H1 (cell line): ENCODE results near the gene TRIM67. TPM values are rescaled to one million over a fixed set of nuclear protein-coding genes. Genes with fewer than 3 reads are reported as not detected.

Experiments used
- CTCF ChIA-PET: fragments of 300-600 bp; sonication (Branson Sonifier 250); formaldehyde crosslinking; loops from one replicate; lab custom pipeline; 2021; ENCODE audit not compliant: partially characterized antibody; lab: Charles Lee
- POLR2A ChIA-PET: fragments of 300-600 bp; sonication (Branson Sonifier 250); formaldehyde crosslinking; loops from one replicate; lab custom pipeline; 2021; ENCODE audit warnings: inconsistent platforms; ENCODE audit not compliant: partially characterized antibody; lab: Charles Lee
- DNase-seq, 2 experiments: peaks; one replicate each; pipeline versions ENCODE4 v3.0.0 to v3.0.0-alpha.2; 2010 to 2022; ENCODE audit warnings: low spot score in 2 of 2, low read depth in 1 of 2, mixed read lengths in 1 of 2
- FAIRE-seq: peaks from 2 replicates; lab custom pipeline; 2011; peaks lifted over from hg19 to GRCh38; lab: Jason Lieb, UNC
- H2AFZ ChIP-seq: 2 replicates; pipeline ENCODE4 v1.8.1; 2012; ENCODE audit warnings: low read length, inconsistent platforms
- H2AK5ac ChIP-seq: 2 replicates; pipeline ENCODE4 v1.6.1; 2013; ENCODE audit warnings: low read depth, low read length
- H2BK120ac ChIP-seq: replicated peaks from 2 replicates; pipeline ENCODE3; 2013; ENCODE audit warnings: low read depth, low read length, inconsistent platforms
- H2BK12ac ChIP-seq: 2 replicates; pipeline ENCODE4 v1.6.1; 2013; ENCODE audit warnings: low read depth, low read length
- H2BK15ac ChIP-seq: 2 replicates; pipeline ENCODE4 v1.6.1; 2013; ENCODE audit warnings: low read length
- H2BK20ac ChIP-seq: 2 replicates; pipeline ENCODE4 v1.6.1; 2013; ENCODE audit warnings: low read length
- H2BK5ac ChIP-seq: 2 replicates; pipeline ENCODE4 v1.6.1; 2013; ENCODE audit warnings: low read depth, low read length
- H3K14ac ChIP-seq: 2 replicates; pipeline ENCODE4 v1.6.1; 2013; ENCODE audit warnings: inconsistent platforms; ENCODE audit not compliant: insufficient read length
- H3K18ac ChIP-seq: 2 replicates; pipeline ENCODE4 v1.6.1; 2013; ENCODE audit warnings: low read length; ENCODE audit errors: extremely low read depth
- H3K23ac ChIP-seq: 2 replicates; pipeline ENCODE4 v1.6.1; 2013; ENCODE audit warnings: inconsistent platforms; ENCODE audit not compliant: insufficient read length
- H3K23me2 ChIP-seq: 2 replicates; pipeline ENCODE4 v1.6.1; 2013; ENCODE audit warnings: low read depth, low read length
- H3K27ac ChIP-seq: 2 replicates; pipeline ENCODE4 v1.6.1; 2011; ENCODE audit warnings: low read depth, low read length, inconsistent platforms
- H3K27me3 ChIP-seq, 4 experiments: replicated peaks in 1 of 4; 1 replicate in 1 of 4; 2 replicates in 3 of 4; pipeline versions ENCODE4 v1.6.1 to v1.8.1; 2011 to 2013; ENCODE audit warnings: low read length in 3 of 4, mild to moderate bottlenecking in 3 of 4, inconsistent platforms in 2 of 4, mixed read lengths in 2 of 4, moderate library complexity in 1 of 4; ENCODE audit not compliant: control insufficient read depth in 3 of 4, insufficient read depth in 3 of 4; ENCODE audit errors: extremely low read depth in 1 of 4
- H3K36me3 ChIP-seq, 4 experiments: 2 replicates each; pipeline versions ENCODE4 v1.6.1 to v1.8.1; 2011 to 2013; ENCODE audit warnings: mild to moderate bottlenecking in 4 of 4, low read length in 3 of 4, moderate library complexity in 2 of 4, control low read depth in 1 of 4, inconsistent platforms in 1 of 4; ENCODE audit not compliant: insufficient read depth in 4 of 4, control insufficient read depth in 2 of 4
- H3K4ac ChIP-seq: replicated peaks from 2 replicates; pipeline ENCODE3; 2013; ENCODE audit warnings: low read length, low read depth, mixed read lengths, inconsistent platforms; ENCODE audit not compliant: insufficient read length
- H3K4me1 ChIP-seq, 4 experiments: replicated peaks in 1 of 4; 1 replicate in 1 of 4; 2 replicates in 3 of 4; pipeline versions ENCODE4 v1.6.1 to v1.8.1; 2011 to 2013; ENCODE audit warnings: low read length in 3 of 4, inconsistent platforms in 2 of 4, mixed read lengths in 1 of 4; ENCODE audit not compliant: insufficient read depth in 4 of 4, control insufficient read depth in 3 of 4
- H3K4me2 ChIP-seq, 2 experiments: 2 replicates each; pipeline versions ENCODE4 v1.6.1 to v1.8.1; 2011 to 2013; ENCODE audit warnings: low read depth in 2 of 2, low read length in 2 of 2, control low read depth in 1 of 2, inconsistent platforms in 1 of 2, mild to moderate bottlenecking in 1 of 2; ENCODE audit not compliant: insufficient read depth in 1 of 2
- H3K4me3 ChIP-seq, 4 experiments: fragments of 200-600, 300-600 bp in 1 of 4; sonication (generic), shearing (Covaris generic), sonication (Bioruptor Twin) in 1 of 4; 2 replicates each; pipeline versions ENCODE4 v1.5.1 to v1.8.1; 2011 to 2016; ENCODE audit warnings: low read length in 4 of 4, low read depth in 3 of 4, control low read depth in 2 of 4, inconsistent platforms in 2 of 4, mild to moderate bottlenecking in 2 of 4, mixed read lengths in 1 of 4, moderate library complexity in 1 of 4; ENCODE audit not compliant: insufficient read depth in 2 of 4; ENCODE audit errors: extremely low read depth in 1 of 4
- H3K56ac ChIP-seq: replicated peaks from 2 replicates; pipeline ENCODE3; 2013; ENCODE audit warnings: low read depth, mild to moderate bottlenecking, mixed read lengths, low read length, inconsistent platforms; ENCODE audit not compliant: insufficient read length
- H3K79me1 ChIP-seq: 2 replicates; pipeline ENCODE4 v1.6.1; 2013; ENCODE audit warnings: low read depth, low read length, control low read depth
- H3K79me2 ChIP-seq, 2 experiments: 2 replicates each; pipeline versions ENCODE4 v1.6.1 to v1.8.1; 2012 to 2013; ENCODE audit warnings: low read length in 2 of 2, mild to moderate bottlenecking in 2 of 2, inconsistent platforms in 1 of 2; ENCODE audit not compliant: insufficient read depth in 2 of 2, control insufficient read depth in 1 of 2
- H3K9ac ChIP-seq, 4 experiments: replicated peaks in 1 of 4; 1 replicate in 1 of 4; 2 replicates in 3 of 4; pipeline versions ENCODE4 v1.6.1 to v1.8.1; 2011 to 2013; ENCODE audit warnings: low read depth in 3 of 4, low read length in 3 of 4, control low read depth in 2 of 4, mild to moderate bottlenecking in 2 of 4, moderate library complexity in 2 of 4, inconsistent platforms in 1 of 4; ENCODE audit errors: extremely low read depth in 1 of 4
- H3K9me3 ChIP-seq, 2 experiments: 2 replicates each; pipeline versions ENCODE4 v1.6.1 to v1.8.1; 2012 to 2013; ENCODE audit warnings: mild to moderate bottlenecking in 2 of 2, moderate library complexity in 2 of 2, control low read depth in 1 of 2, inconsistent platforms in 1 of 2, low read depth in 1 of 2, low read length in 1 of 2, mixed read lengths in 1 of 2; ENCODE audit not compliant: insufficient read depth in 2 of 2
- H4K20me1 ChIP-seq, 2 experiments: replicated peaks in 1 of 2; 2 replicates each; pipeline versions ENCODE3 to v1.8.1; 2011 to 2013; ENCODE audit warnings: inconsistent platforms in 2 of 2, low read length in 2 of 2, mild to moderate bottlenecking in 1 of 2; ENCODE audit not compliant: insufficient read depth in 2 of 2, control insufficient read depth in 1 of 2
- H4K5ac ChIP-seq: 2 replicates; pipeline ENCODE4 v1.6.1; 2013; ENCODE audit warnings: low read length, low read depth, mixed read lengths, inconsistent platforms; ENCODE audit not compliant: insufficient read length
- H4K8ac ChIP-seq: 2 replicates; pipeline ENCODE4 v1.8.0; 2013; ENCODE audit warnings: mild to moderate bottlenecking, moderate library complexity, low read length, inconsistent platforms; ENCODE audit not compliant: insufficient read depth; ENCODE audit errors: extremely low read depth
- H4K91ac ChIP-seq: replicated peaks from 2 replicates; pipeline ENCODE3; 2013; ENCODE audit warnings: low read length, mixed read lengths, inconsistent platforms; ENCODE audit not compliant: insufficient read length
- SIRT6 ChIP-seq: IDR thresholded peaks from one replicate; pipeline ENCODE4 v1.7.1; 2012; ENCODE audit warnings: low read length, inconsistent platforms
- WGBS, 2 experiments: shearing (Covaris generic) in 1 of 2; methylation state at CpG; one replicate each; pipeline versions ENCODE4 v1.1.6 to v1.1.7; 2013 to 2015; ENCODE audit warnings: low lambda C conversion rate in 2 of 2, mixed read lengths in 2 of 2, inconsistent platforms in 1 of 2, low coverage in 1 of 2, missing lambda C conversion rate in 1 of 2; ENCODE audit not compliant: insufficient replicate concordance in 2 of 2, insufficient coverage in 1 of 2, insufficient read length in 1 of 2; ENCODE audit errors: extremely low coverage in 1 of 2, missing lambda C conversion rate in 1 of 2; 5-methylcytosine and 5-hydroxymethylcytosine counted together
- polyA plus RNA-seq, 7 experiments: library from polyadenylated mRNA; depleted of rRNA in 3 of 7; stranded (reverse) in 5 of 7; unstranded in 2 of 7; fragments of >200 nt in 5 of 7; fragments of 200-250 nt in 2 of 7; gene quantifications; 1 replicate in 5 of 7; 2 replicates in 1 of 7; 4 replicates in 1 of 7; pipeline versions ENCODE4 v1.2.1 to v1.2.3, GENCODE V29; 2011 to 2013; ENCODE audit warnings: missing spikeins in 2 of 7, mixed read lengths in 2 of 7
- total RNA-seq: library from RNA; stranded (reverse); fragmentation: NEBNext Ultra II Directional; extraction: Animal tissue kit (Norgen Biotek cat#: 25700); gene quantifications from 2 replicates; pipeline ENCODE4 v1.2.1, GENCODE V29; 2021

Gene TRIM67
- total and polyA plus RNA-seq, 2 of the 8 experiments (the other 6 are each of a cell fraction or from before 2014, with no cell fraction given), result under 0.01 TPM; not detected in 1

DNA sequence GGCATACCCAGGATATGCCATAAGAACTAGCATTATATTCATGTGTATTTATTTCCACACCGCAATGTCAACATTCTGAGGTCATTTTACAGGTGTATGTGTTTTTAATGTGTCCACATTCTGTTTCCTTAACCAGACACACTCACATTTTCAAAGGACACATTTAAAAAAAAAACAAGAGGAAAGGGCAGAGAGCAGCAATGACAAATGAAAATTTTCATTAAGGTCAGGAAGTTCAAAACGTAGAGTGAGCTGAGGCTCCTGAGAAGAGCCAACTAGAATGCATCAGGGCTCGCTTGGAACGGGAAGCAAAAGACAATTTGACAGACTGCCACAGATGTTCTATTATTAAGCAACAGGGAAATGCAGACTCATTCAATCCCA, 74.3 kb downstream of the TRIM67 start:
- H2AK5ac ChIP-seq, result no peak overlapping the region
- no peak overlapping the region for H3K23ac ChIP-seq
- H3K18ac ChIP-seq, result no peak overlapping the region
- peaks cover 0 to 3% of the 10 kb centered on the region in 2 experiments for H4K20me1 ChIP-seq
- ChIA-PET CTCF (interaction anchor here (0.6 to 0.7 kb wide), 4 partner anchors 121 to 1177 kb away, joined by 3 to 5 read pairs (median 3); no protein-coding TSS in a partner anchor), POLR2A (interaction anchor here (0.6 kb wide), 1 partner anchor 529 kb away, joined by 3 read pairs; no protein-coding TSS in a partner anchor)
- H3K4me2 ChIP-seq, result no peak overlapping the region
- no peak overlapping the region for H4K5ac ChIP-seq
- no peaks in the 10 kb centered on the region for H3K4me1 ChIP-seq
- H3K9me3 ChIP-seq, result no peaks in the 10 kb centered on the region
- no peak overlapping the region for H2AFZ ChIP-seq
- no peak for FAIRE-seq
- H4K8ac ChIP-seq, result no peak overlapping the region
- 92% methylated on average over 4 of the region's 4 CpGs; no CpG with 5 or more reads in 1 of the 2 experiments for WGBS, 2 experiments
- no peaks in the 10 kb centered on the region for H3K79me2 ChIP-seq
- no peak overlapping the region for H2BK5ac ChIP-seq
- peaks cover 7% of the 10 kb centered on the region for H3K23me2 ChIP-seq
- no peak overlapping the region for H2BK12ac ChIP-seq
- H2BK15ac ChIP-seq, result no peak overlapping the region
- H3K36me3 ChIP-seq, result peaks cover 5 to 12% (median 8%) of the 10 kb centered on the region in 4 experiments; a peak in 5 of 8 replicates
- no peak overlapping the region for H2BK120ac ChIP-seq
- H3K4me3 ChIP-seq, result no peak overlapping the region
- no peak overlapping the region for H2BK20ac ChIP-seq
- H4K91ac ChIP-seq, result no peak overlapping the region
- no peak for TF ChIP-seq SIRT6
- H3K9ac ChIP-seq, result no peak overlapping the region
- no peak overlapping the region for H3K4ac ChIP-seq
- H3K79me1 ChIP-seq, result no peaks in the 10 kb centered on the region
- no peak overlapping the region for H3K56ac ChIP-seq
- DNase-seq, result no peak
- H3K27me3 ChIP-seq, result no peaks in the 10 kb centered on the region
- no peak overlapping the region for H3K27ac ChIP-seq
- H3K14ac ChIP-seq, result no peak overlapping the region
